Thyroid gland (tissue), 4 donors: ENCODE measurements around the gene STX5.

Source experiments
- POLR2A ChIP-seq, 2 donors: fragments of 450-650 bp; IDR thresholded peaks; one replicate each; pipeline ENCODE4 v1.6.1; 2017; ENCODE audit warnings: antibody characterized with exemption in 2 of 2, mild to moderate bottlenecking in 2 of 2, moderate library complexity in 1 of 2
- TF ChIP-seq, protein P1 (sequence below), 6 experiments: fragments of 200-600 bp in 3 of 6; fragments of 450-650 bp in 3 of 6; sonication (generic) in 3 of 6; IDR thresholded peaks; one replicate each; pipeline ENCODE4 v1.5.1; 2016 to 2019; ENCODE audit warnings: antibody characterized with exemption in 6 of 6, mild to moderate bottlenecking in 2 of 6, inconsistent platforms in 1 of 6, moderate library complexity in 1 of 6

DNA sequence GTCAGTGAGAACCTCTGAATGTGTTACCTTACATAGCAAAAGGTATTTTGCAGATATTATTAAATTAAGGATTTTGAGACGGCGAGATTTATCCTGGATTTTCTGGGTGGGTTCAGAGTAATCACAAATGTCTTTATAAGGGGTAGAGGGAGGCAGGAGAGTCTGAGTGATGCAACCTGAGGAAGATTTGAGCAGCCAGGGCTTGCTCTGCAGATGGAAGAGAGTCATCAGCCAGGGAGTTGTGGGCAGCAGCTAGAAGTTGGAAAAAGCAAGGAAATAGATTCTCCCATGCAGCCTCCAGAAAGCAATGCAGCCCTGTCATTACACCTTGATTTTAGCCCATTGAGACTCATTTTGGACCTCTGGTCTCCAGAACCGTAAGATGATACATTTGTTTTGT lies 11.6 kb upstream of the STX5 start:
- TF ChIP-seq, protein P1, sequence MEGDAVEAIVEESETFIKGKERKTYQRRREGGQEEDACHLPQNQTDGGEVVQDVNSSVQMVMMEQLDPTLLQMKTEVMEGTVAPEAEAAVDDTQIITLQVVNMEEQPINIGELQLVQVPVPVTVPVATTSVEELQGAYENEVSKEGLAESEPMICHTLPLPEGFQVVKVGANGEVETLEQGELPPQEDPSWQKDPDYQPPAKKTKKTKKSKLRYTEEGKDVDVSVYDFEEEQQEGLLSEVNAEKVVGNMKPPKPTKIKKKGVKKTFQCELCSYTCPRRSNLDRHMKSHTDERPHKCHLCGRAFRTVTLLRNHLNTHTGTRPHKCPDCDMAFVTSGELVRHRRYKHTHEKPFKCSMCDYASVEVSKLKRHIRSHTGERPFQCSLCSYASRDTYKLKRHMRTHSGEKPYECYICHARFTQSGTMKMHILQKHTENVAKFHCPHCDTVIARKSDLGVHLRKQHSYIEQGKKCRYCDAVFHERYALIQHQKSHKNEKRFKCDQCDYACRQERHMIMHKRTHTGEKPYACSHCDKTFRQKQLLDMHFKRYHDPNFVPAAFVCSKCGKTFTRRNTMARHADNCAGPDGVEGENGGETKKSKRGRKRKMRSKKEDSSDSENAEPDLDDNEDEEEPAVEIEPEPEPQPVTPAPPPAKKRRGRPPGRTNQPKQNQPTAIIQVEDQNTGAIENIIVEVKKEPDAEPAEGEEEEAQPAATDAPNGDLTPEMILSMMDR (IDR thresholded peaks at IDR 0.05), result no peak
- TF ChIP-seq POLR2A (IDR thresholded peaks at IDR 0.05), result no peak
